Upper lobe of left lung (tissue), 6 donors: ENCODE results near the gene CRYAB. TPM values are rescaled to one million over a fixed set of nuclear protein-coding genes. Genes with fewer than 3 reads are reported as not detected.
A peak's percentile ranks its signal among the peaks of the same experiment; 100 is the strongest.

Experiments used
- ATAC-seq, 2 donors: fragments of 200-7000 bp; cut with Tn5 transposase; one replicate each; pipeline ENCODE4 v1.9.1; 2022; ENCODE audit warnings: mild to moderate bottlenecking in 2 of 2, moderate library complexity in 2 of 2; ENCODE audit not compliant: low FRiP score in 2 of 2
- DNase-seq, 2 donors: peaks; one replicate each; pipeline ENCODE4 v3.0.0-alpha.2; 2019 to 2020
- H3K27ac ChIP-seq, 4 donors: fragments of 200-600 bp; sonication (generic); one replicate each; pipeline ENCODE4 v1.5.1; 2016 to 2019
- H3K27me3 ChIP-seq, 4 donors: fragments of 200-600 bp; sonication (generic); one replicate each; pipeline ENCODE4 v1.5.1; 2017 to 2019
- H3K36me3 ChIP-seq, 4 donors: fragments of 200-600 bp; sonication (generic); one replicate each; pipeline ENCODE4 v1.5.1; 2016 to 2019
- H3K4me1 ChIP-seq, 4 donors: fragments of 200-600 bp; sonication (generic); one replicate each; pipeline ENCODE4 v1.5.1; 2018 to 2019
- H3K4me3 ChIP-seq, 4 donors: fragments of 200-600 bp; sonication (generic); one replicate each; pipeline ENCODE4 v1.5.1; 2017 to 2019; ENCODE audit warnings: mild to moderate bottlenecking in 2 of 4, moderate library complexity in 1 of 4
- H3K9me3 ChIP-seq, 4 donors: fragments of 200-600 bp; sonication (generic); one replicate each; pipeline ENCODE4 v1.5.1; 2018 to 2019
- EP300 ChIP-seq, 4 donors: sonication (generic); formaldehyde crosslinking; IDR thresholded peaks; one replicate each; pipeline ENCODE4 v1.5.1; 2017; ENCODE audit warnings: antibody characterized with exemption in 4 of 4, control low read depth in 2 of 4
- POLR2A ChIP-seq, 4 donors: fragments of 450-650 bp; IDR thresholded peaks; one replicate each; pipeline ENCODE4 v1.5.1; 2016 to 2017; ENCODE audit warnings: antibody characterized with exemption in 4 of 4, mild to moderate bottlenecking in 2 of 4
- POLR2AphosphoS5 ChIP-seq, 2 donors: sonication (generic); formaldehyde crosslinking; IDR thresholded peaks; one replicate each; pipeline ENCODE4 v1.5.1; 2017; ENCODE audit warnings: antibody characterized with exemption in 2 of 2
- WGBS, 2 donors: methylation state at CpG; one replicate each; pipeline ENCODE4 v1.1.5; 2017 to 2018; 5-methylcytosine and 5-hydroxymethylcytosine counted together
- total RNA-seq, 6 donors: library from RNA; depleted of rRNA in 4 of 6; stranded (reverse); fragments of >200 nt in 4 of 6; gene quantifications; one replicate each; pipeline versions ENCODE4 v1.1.0 to v1.2.1, GENCODE V29; 2016 to 2021
- TF ChIP-seq, protein P1 (sequence below), 6 experiments: fragments of 450-650 bp in 4 of 6; fragments of 200-600 bp in 2 of 6; sonication (generic) in 2 of 6; IDR thresholded peaks; one replicate each; pipeline ENCODE4 v1.5.1; 2016 to 2019; ENCODE audit warnings: antibody characterized with exemption in 6 of 6
- donor health status: DM: no; HTN: no; CAD: no; lungs with moderate emphysema.
- donor health status: DM: no; HTN: yes; CAD: no; lungs with severe emphysema.

The CRYAB gene
- total RNA-seq, 6 donors from 2014 or later = 21.0 to 79.7 (median 30.2) TPM

DNA sequence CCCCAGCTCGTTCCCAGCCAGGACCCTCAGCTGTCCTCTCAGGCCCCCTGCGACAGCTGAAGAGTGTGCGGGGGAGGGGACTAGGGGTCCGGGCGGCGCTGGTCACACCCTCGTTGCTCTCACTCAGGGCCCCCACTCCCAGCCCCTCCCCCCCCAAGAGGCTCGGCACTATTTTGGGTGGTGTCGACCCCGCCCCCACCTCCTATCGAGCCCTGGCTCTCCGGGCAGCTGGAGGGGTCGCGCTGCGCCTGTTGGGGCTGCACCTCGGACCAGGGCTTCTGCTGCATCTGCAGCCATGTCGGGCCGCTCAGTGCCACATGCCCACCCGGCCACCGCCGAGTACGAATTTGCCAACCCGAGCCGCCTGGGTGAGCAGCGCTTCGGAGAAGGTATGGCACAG is 965 bp upstream of the CRYAB start, which contains the start of gene HSPB2:
Gene HSPB2, plus strand, starts transcription at position 200 of the 400 bp plus-strand sequence. Its CDS starts 96 bp downstream, at position 296.
- H3K9me3 ChIP-seq = no peaks in the 10 kb centered on the region
- DNase-seq = peak in 1 of 2 donors; percentile 76
- peak within 1 kb of the TSS; percentile 20 to 53 (median 46) for H3K4me3 ChIP-seq
- TF ChIP-seq, protein P1, sequence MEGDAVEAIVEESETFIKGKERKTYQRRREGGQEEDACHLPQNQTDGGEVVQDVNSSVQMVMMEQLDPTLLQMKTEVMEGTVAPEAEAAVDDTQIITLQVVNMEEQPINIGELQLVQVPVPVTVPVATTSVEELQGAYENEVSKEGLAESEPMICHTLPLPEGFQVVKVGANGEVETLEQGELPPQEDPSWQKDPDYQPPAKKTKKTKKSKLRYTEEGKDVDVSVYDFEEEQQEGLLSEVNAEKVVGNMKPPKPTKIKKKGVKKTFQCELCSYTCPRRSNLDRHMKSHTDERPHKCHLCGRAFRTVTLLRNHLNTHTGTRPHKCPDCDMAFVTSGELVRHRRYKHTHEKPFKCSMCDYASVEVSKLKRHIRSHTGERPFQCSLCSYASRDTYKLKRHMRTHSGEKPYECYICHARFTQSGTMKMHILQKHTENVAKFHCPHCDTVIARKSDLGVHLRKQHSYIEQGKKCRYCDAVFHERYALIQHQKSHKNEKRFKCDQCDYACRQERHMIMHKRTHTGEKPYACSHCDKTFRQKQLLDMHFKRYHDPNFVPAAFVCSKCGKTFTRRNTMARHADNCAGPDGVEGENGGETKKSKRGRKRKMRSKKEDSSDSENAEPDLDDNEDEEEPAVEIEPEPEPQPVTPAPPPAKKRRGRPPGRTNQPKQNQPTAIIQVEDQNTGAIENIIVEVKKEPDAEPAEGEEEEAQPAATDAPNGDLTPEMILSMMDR (IDR thresholded peaks at IDR 0.05) = no peak
- no peak for TF ChIP-seq POLR2AphosphoS5 (IDR thresholded peaks at IDR 0.05)
- no peak for TF ChIP-seq POLR2A (IDR thresholded peaks at IDR 0.05)
- peak in 1 of 2 donors; percentile 17 for ATAC-seq
- H3K4me1 ChIP-seq = peaks cover 0 to 14% (median 7%) of the 10 kb centered on the region in 4 donors
- peaks cover 0 to 4% (median 0%) of the 10 kb centered on the region in 4 donors for H3K27me3 ChIP-seq
- H3K27ac ChIP-seq = peak within 1 kb of the TSS; percentile 75 to 88 (median 85)
- H3K36me3 ChIP-seq = no peaks in the 10 kb centered on the region
- WGBS, 2 donors = 8 to 10% methylated on average over 13 to 23 of the region's 26 CpGs

DNA sequence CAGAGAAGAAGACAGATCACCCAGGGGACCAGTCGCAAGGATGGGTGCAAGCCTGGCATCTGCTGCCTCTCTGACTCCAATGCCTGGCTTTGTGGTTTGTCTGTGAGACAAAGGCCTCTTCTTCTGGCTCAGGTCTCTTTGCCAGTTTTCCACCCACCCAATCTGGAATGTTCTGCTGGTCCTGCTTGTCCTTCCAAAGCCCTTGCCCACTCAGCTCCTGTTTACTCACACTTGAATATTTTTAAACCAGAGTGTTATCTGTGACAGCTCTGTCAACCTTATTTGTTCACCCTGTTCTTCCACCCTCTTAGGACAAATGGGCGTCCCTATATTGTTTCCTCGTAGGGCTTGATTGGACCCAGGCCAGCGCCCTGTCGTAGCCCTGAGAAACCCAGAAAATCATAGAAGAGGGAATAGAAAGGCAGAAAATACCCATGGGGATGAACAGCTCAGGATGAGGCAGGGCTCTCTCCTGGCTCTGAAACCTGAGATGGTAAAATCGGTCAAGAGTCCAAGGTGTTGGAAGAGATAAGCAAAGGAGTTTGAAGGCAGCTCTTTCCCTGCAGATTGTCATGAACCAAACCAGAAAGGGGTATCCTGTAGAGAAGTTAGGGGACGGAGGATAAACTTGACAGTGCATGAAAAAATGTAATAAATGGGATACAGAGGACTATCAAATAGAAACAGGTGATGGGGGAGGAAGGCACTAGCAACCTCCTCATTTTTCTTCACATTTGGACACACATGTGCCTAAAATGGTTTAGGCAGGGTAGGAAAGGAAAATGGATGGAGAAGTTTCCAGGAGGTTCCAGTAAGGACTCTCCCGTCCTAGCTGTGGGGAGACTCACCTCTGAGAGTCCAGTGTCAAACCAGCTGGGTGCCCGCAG is 651 bp downstream of the CRYAB start:
- ATAC-seq (no peak), DNase-seq (no peak)
- H3K36me3 ChIP-seq = no peaks in the 10 kb centered on the region
- peak overlapping the region; percentile 75 to 88 (median 85) for H3K27ac ChIP-seq
- H3K9me3 ChIP-seq = no peaks in the 10 kb centered on the region
- TF ChIP-seq POLR2A (IDR thresholded peaks at IDR 0.05) = no peak
- no peak for TF ChIP-seq EP300 (IDR thresholded peaks at IDR 0.05)
- H3K27me3 ChIP-seq = peaks cover 0 to 4% (median 0%) of the 10 kb centered on the region in 4 donors
- 52 to 62% methylated on average over 9 of the region's 9 CpGs for WGBS, 2 donors
- H3K4me1 ChIP-seq = peaks cover 0 to 14% (median 7%) of the 10 kb centered on the region in 4 donors
- peak overlapping the region in 3 of 4 donors; percentile 6 to 53 (median 52) for H3K4me3 ChIP-seq

DNA sequence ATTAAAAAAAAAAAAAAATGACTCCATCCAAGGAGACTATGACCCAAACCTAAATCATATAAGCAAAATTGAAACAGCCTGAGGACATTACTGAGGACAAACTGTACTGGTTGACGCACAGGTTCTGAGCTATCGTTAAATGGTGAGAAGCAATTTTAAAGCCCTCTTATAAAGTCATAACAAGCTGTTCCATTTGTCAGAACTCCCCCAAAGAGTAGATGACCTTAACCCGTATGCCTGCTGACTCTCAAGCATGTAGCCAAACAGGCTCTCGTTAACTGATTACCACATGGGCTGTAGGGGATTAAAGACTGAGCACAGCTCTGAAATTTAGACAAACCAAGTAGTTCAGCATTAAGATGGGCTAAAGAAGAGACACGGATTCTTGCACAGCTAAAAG is 2.2 kb downstream of the CRYAB start:
- ATAC-seq = no peak
- peak overlapping the region in 1 of 4 donors; percentile 53 for H3K4me3 ChIP-seq
- peaks cover 0 to 14% (median 7%) of the 10 kb centered on the region in 4 donors for H3K4me1 ChIP-seq

DNA sequence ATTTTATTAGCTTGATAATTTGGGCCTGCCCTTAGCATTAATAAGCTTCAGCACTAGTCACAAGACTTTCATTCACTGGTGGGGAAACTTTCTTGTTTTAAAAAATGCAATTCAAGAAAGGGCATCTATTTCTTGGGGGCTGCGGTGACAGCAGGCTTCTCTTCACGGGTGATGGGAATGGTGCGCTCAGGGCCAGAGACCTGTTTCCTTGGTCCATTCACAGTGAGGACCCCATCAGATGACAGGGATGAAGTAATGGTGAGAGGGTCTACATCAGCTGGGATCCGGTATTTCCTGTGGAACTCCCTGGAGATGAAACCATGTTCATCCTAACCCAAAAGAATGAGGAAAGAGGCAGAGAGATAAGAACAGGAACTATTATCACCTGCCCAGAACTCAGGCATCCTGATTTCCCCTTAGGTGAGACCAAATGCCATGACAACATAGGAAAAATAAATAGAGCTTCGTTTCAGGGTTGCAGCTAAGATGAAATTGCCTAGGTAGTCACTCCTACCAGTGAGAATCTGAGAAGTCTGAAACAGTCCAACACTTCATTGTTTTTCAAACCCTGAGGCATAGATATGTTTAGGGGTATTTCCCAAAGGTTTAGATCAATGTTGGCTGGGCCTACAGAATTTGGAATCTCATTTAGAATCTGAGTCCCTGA is 2.8 kb downstream of the CRYAB start:
- Histone ChIP-seq H3K27ac (no peak overlapping the region), H3K4me1 (peaks cover 0 to 14% (median 7%) of the 10 kb centered on the region in 4 donors), H3K9me3 (no peaks in the 10 kb centered on the region), H3K36me3 (no peaks in the 10 kb centered on the region), H3K4me3 (no peak overlapping the region), H3K27me3 (peaks cover 0 to 4% (median 0%) of the 10 kb centered on the region in 4 donors)
- WGBS, 2 donors = 88 to 91% methylated on average over 5 of the region's 5 CpGs
- TF ChIP-seq POLR2A (IDR thresholded peaks at IDR 0.05) = no peak
- no peak for TF ChIP-seq POLR2AphosphoS5 (IDR thresholded peaks at IDR 0.05)
- TF ChIP-seq, protein P1 (IDR thresholded peaks at IDR 0.05) = no peak
- no peak for TF ChIP-seq EP300 (IDR thresholded peaks at IDR 0.05)
- no peak for DNase-seq
- no peak for ATAC-seq

More for the DNA sequence above, 2.2 kb downstream of the CRYAB start:
- no peak overlapping the region for H3K27ac ChIP-seq
- H3K36me3 ChIP-seq = no peaks in the 10 kb centered on the region
- H3K9me3 ChIP-seq = no peaks in the 10 kb centered on the region
- DNase-seq = no peak
- TF ChIP-seq POLR2A (IDR thresholded peaks at IDR 0.05) (no peak), EP300 (IDR thresholded peaks at IDR 0.05) (no peak), POLR2AphosphoS5 (IDR thresholded peaks at IDR 0.05) (no peak)
- TF ChIP-seq, protein P1 (IDR thresholded peaks at IDR 0.05) = no peak
- 75 to 76% methylated on average over 5 of the region's 5 CpGs for WGBS, 2 donors
- peaks cover 0 to 4% (median 0%) of the 10 kb centered on the region in 4 donors for H3K27me3 ChIP-seq

DNA sequence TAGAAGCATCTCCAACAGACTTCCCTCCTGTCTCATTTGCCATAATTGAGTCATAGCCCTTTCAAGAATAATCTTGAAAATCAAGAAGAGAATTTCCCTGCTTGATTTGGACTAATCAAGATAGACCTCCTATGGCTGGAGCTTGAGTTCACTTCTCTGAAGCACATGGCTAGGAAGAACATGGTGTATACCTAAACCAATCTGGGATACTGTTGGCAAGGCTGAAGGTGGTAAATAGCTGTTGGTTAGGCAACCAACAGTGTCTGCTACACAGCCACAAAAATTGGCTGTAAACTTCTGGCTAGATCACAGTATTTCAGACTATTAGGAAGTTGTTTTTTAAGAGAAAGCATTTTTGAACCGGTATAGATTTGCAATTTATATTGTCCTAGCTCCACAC is 4.9 kb downstream of the CRYAB start:
- Histone ChIP-seq H3K4me3 (no peak overlapping the region), H3K27me3 (no peaks in the 10 kb centered on the region), H3K36me3 (no peaks in the 10 kb centered on the region), H3K27ac (no peak overlapping the region), H3K4me1 (peaks cover 0 to 4% (median 0%) of the 10 kb centered on the region in 4 donors), H3K9me3 (no peaks in the 10 kb centered on the region)
- no peak for ATAC-seq
- TF ChIP-seq EP300 (IDR thresholded peaks at IDR 0.05) = no peak
- TF ChIP-seq, protein P1 (IDR thresholded peaks at IDR 0.05) = no peak
- TF ChIP-seq POLR2A (IDR thresholded peaks at IDR 0.05) = no peak
- TF ChIP-seq POLR2AphosphoS5 (IDR thresholded peaks at IDR 0.05) = no peak
- WGBS, 2 donors = 82 to 89% methylated on average over 1 of the region's 1 CpG
- no peak for DNase-seq
